HepG2 (cell line): ENCODE measurements around the gene SLC24A4. TPM values are rescaled to one million over a fixed set of nuclear protein-coding genes. Genes with fewer than 3 reads are reported as not detected.

Experiments used
- ARNT2 ChIP-seq: sonication (generic); formaldehyde crosslinking; IDR thresholded peaks from 2 replicates; pipeline ENCODE4 v1.8.0; 2022; ENCODE audit warnings: mild to moderate bottlenecking, low read depth, missing genetic modification reagents, moderate library complexity
- IKZF4 ChIP-seq: sonication (generic); formaldehyde crosslinking; IDR thresholded peaks from 2 replicates; pipeline ENCODE4 v1.5.1; 2020; ENCODE audit warnings: borderline replicate concordance, mild to moderate bottlenecking, low read depth, missing genetic modification reagents; ENCODE audit errors: not compliant biosample characterization
- MAF1 ChIP-seq: sonication (generic); formaldehyde crosslinking; IDR thresholded peaks from 2 replicates; pipeline ENCODE4 v1.5.0; 2020; ENCODE audit warnings: missing genetic modification reagents, borderline replicate concordance
- MBD4 ChIP-seq: IDR thresholded peaks from 2 replicates; pipeline ENCODE4 v1.6.1; 2012; ENCODE audit warnings: low read length, inconsistent platforms, borderline replicate concordance
- RELA ChIP-seq: sonication (generic); formaldehyde crosslinking; IDR thresholded peaks from 2 replicates; pipeline ENCODE4 v1.4.0; 2020; ENCODE audit warnings: missing genetic modification reagents
- SAP130 ChIP-seq: IDR thresholded peaks from 2 replicates; pipeline ENCODE4 v1.6.1; 2016; ENCODE audit warnings: low read depth
- SMYD3 ChIP-seq: sonication (generic); formaldehyde crosslinking; IDR thresholded peaks from 2 replicates; pipeline ENCODE4 v1.8.1; 2023; ENCODE audit warnings: mild to moderate bottlenecking, missing genetic modification reagents
- TBL1XR1 ChIP-seq: fragments of 150-350 bp; IDR thresholded peaks from 2 replicates; pipeline ENCODE4 v1.6.1; 2014; ENCODE audit warnings: borderline replicate concordance, low read length; ENCODE audit not compliant: partially characterized antibody
- ZNF431 ChIP-seq: sonication (generic); formaldehyde crosslinking; IDR thresholded peaks from 2 replicates; pipeline ENCODE4 v1.9.0; 2022; ENCODE audit warnings: missing genetic modification reagents, low read depth, mild to moderate bottlenecking, borderline replicate concordance
- ZNF460 ChIP-seq: sonication (generic); formaldehyde crosslinking; IDR thresholded peaks from 2 replicates; pipeline ENCODE4 v1.5.1; 2020; ENCODE audit warnings: missing genetic modification reagents, mild to moderate bottlenecking, borderline replicate concordance
- polyA plus RNA-seq, 8 experiments: library from polyadenylated mRNA; depleted of rRNA in 3 of 8; stranded (reverse) in 7 of 8; unstranded in 1 of 8; fragments of >200 nt; fragmentation: Illumina TruSeq in 4 of 8; extraction: Trizol in 4 of 8; gene quantifications; 2 replicates each; pipeline versions ENCODE4 v1.2.1 to v1.2.3, GENCODE V29; 2011 to 2016; ENCODE audit warnings: low read depth in 4 of 8, missing spikeins in 1 of 8, mixed read lengths in 1 of 8; ENCODE audit not compliant: insufficient read depth in 1 of 8
- total RNA-seq, 5 experiments: library from RNA; depleted of rRNA; stranded (reverse); fragments of >200 nt; fragmentation: Illumina TruSeq; extraction: Trizol; gene quantifications; 2 replicates each; pipeline ENCODE4 v1.2.3, GENCODE V29; 2016; ENCODE audit warnings: low read depth in 1 of 5
- TF ChIP-seq, protein P1 (sequence below): sonication (generic); formaldehyde crosslinking; IDR thresholded peaks from 2 replicates; pipeline ENCODE4 v1.5.0; 2020; ENCODE audit warnings: mild to moderate bottlenecking, missing genetic modification reagents
- TF ChIP-seq, protein P2 (sequence below): sonication (generic); formaldehyde crosslinking; IDR thresholded peaks from 2 replicates; pipeline ENCODE4 v1.4.0; 2020; ENCODE audit warnings: mild to moderate bottlenecking, missing genetic modification reagents
- TF ChIP-seq, protein P3 (sequence below): IDR thresholded peaks from 2 replicates; pipeline ENCODE4 v1.6.1; 2012; ENCODE audit warnings: low read depth, low read length, improper control_type of control experiment

SLC24A4 gene
- total and polyA plus RNA-seq, 2 of the 13 experiments (the other 11 are each of a cell fraction or from before 2014, with no cell fraction given), result not detected

DNA sequence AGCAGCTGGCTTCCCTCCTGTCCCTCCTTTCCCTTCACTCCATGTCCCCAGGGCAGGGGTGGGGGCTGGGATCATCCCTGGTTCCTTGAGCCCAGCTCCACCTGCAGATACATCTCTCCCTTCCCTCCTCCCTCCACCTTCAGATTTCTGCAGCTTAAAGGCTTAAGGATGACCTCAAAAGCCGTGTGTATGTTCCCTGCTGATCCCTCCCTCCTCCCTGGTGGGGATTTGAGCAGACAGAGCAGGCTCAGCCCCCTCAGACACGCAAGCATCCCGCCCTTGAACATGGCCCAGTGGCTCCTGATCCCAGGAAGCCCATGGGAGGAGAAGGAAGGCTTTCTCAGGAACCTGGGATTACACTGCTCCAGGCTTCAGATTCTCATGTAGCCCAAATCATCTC, 107.7 kb downstream of the SLC24A4 start (continued):
- TF ChIP-seq, protein P1, sequence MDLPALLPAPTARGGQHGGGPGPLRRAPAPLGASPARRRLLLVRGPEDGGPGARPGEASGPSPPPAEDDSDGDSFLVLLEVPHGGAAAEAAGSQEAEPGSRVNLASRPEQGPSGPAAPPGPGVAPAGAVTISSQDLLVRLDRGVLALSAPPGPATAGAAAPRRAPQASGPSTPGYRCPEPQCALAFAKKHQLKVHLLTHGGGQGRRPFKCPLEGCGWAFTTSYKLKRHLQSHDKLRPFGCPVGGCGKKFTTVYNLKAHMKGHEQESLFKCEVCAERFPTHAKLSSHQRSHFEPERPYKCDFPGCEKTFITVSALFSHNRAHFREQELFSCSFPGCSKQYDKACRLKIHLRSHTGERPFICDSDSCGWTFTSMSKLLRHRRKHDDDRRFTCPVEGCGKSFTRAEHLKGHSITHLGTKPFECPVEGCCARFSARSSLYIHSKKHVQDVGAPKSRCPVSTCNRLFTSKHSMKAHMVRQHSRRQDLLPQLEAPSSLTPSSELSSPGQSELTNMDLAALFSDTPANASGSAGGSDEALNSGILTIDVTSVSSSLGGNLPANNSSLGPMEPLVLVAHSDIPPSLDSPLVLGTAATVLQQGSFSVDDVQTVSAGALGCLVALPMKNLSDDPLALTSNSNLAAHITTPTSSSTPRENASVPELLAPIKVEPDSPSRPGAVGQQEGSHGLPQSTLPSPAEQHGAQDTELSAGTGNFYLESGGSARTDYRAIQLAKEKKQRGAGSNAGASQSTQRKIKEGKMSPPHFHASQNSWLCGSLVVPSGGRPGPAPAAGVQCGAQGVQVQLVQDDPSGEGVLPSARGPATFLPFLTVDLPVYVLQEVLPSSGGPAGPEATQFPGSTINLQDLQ, result no peak
- TF ChIP-seq ARNT2 (no peak), ZNF431 (CRISPR knock-in tag) (no peak), MBD4 (no peak), SAP130 (CRISPR knock-in tag) (no peak), RELA (CRISPR knock-in tag) (no peak), ZNF460 (no peak), IKZF4 (CRISPR knock-in tag) (no peak), MAF1 (CRISPR knock-in tag) (no peak), SMYD3 (CRISPR knock-in tag) (no peak), TBL1XR1 (no peak)
- TF ChIP-seq, protein P2, sequence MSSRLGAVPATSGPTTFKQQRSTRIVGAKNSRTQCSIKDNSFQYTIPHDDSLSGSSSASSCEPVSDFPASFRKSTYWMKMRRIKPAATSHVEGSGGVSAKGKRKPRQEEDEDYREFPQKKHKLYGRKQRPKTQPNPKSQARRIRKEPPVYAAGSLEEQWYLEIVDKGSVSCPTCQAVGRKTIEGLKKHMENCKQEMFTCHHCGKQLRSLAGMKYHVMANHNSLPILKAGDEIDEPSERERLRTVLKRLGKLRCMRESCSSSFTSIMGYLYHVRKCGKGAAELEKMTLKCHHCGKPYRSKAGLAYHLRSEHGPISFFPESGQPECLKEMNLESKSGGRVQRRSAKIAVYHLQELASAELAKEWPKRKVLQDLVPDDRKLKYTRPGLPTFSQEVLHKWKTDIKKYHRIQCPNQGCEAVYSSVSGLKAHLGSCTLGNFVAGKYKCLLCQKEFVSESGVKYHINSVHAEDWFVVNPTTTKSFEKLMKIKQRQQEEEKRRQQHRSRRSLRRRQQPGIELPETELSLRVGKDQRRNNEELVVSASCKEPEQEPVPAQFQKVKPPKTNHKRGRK (CRISPR knock-in tag), result no peak
- TF ChIP-seq, protein P3, sequence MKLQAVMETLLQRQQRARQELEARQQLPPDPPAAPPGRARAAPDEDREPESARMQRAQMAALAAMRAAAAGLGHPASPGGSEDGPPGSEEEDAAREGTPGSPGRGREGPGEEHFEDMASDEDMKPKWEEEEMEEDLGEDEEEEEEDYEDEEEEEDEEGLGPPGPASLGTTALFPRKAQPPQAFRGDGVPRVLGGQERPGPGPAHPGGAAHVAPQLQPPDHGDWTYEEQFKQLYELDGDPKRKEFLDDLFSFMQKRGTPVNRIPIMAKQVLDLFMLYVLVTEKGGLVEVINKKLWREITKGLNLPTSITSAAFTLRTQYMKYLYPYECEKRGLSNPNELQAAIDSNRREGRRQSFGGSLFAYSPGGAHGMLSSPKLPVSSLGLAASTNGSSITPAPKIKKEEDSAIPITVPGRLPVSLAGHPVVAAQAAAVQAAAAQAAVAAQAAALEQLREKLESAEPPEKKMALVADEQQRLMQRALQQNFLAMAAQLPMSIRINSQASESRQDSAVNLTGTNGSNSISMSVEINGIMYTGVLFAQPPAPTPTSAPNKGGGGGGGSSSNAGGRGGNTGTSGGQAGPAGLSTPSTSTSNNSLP, result no peak
- TF ChIP-seq, all 625 proteins: peak for 0
